Activated CD8-positive, alpha-beta memory T cell treated with anti-CD3 and anti-CD28 coated beads for 36 hours (primary cell): ENCODE measurements around the gene ALAD. TPM values are rescaled to one million over a fixed set of nuclear protein-coding genes. Genes with fewer than 3 reads are reported as not detected.

Experiments used
- CTCF ChIA-PET: fragments of 350-600 bp; sonication (Branson Sonifier 250); formaldehyde crosslinking; loops from one replicate; lab custom pipeline; 2021; ENCODE audit warnings: antibody characterized with exemption; lab: Charles Lee
- POLR2A ChIA-PET: fragments of 350-600 bp; sonication (Branson Sonifier 250); formaldehyde crosslinking; loops from one replicate; lab custom pipeline; 2021; ENCODE audit warnings: antibody characterized with exemption; lab: Charles Lee
- total RNA-seq, 2 experiments: library from RNA; stranded (reverse); gene quantifications; one replicate each; pipeline ENCODE4 v1.2.3, GENCODE V29; 2021

The ALAD gene
- total RNA-seq, 2 experiments from 2014 or later, result 18.2 to 20.1 TPM

GRCh38 chr9:113361304-113362018, 39.6 kb downstream of the ALAD start:
- ChIA-PET POLR2A (interaction anchor here (1.1 kb wide), 1 partner anchor 21 kb away, joined by 3 read pairs; no protein-coding TSS in a partner anchor), CTCF (interaction anchor here (1.0 kb wide), 1 partner anchor 12 kb away, joined by 3 read pairs; no protein-coding TSS in a partner anchor)

DNA sequence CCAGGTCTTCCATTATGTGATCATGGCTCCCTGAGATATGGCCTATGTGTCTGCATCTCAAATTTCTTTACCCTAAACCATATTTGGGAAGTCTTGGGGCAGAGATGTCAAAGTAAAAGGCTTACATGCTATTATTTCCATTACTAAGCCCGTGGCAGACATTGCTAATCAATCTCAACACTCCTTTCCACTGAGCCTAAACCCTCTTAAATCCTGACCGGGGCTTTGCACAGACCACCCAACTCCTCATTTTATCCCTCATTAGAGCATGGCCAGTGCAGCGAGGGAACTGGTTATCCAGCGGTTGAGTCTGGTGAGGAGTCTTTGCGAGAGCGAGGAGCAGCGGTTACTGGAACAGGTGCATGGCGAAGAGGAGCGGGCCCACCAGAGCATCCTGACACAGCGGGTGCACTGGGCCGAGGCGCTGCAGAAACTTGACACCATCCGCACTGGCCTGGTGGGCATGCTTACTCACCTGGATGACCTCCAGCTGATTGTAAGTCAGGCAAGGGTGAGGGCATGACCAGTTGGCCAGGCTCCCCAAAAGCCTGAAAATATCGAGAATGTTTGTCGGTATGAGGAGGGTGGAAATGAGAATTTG, 40.7 kb downstream of the ALAD start:
- ChIA-PET CTCF (no interaction called here), POLR2A (no interaction called here)

DNA sequence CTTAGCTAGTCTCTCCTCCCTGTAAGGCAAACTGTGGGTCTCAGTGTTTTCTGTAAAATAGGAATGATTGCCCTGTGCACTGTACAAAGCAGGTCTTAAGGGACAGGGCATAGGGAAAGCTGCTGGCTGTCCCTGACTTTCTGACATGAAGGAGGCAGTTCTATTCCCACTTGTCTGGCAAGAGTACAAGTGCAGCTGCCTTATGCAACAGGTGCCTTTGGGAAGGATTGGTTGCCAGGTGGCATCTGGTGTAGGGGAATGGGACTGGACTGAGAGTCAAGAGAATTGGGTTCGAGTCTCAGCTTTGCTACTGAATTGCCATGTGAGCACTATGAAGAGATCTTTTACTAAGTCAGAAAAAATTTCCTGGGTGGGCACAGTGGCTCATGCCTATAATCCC, 41.7 kb downstream of the ALAD start:
- ChIA-PET POLR2A (no interaction called here), CTCF (interaction anchor here (1.2 kb wide), 1 partner anchor 9 kb away, joined by 3 read pairs; no protein-coding TSS in a partner anchor)

GRCh38 chr9:113356686-113357292, 44.3 kb downstream of the ALAD start:
- ChIA-PET POLR2A (interaction anchor here (0.8 kb wide), 1 partner anchor 31 kb away, joined by 3 read pairs; no protein-coding TSS in a partner anchor), CTCF (no interaction called here)

GRCh38 chr9:113355040-113355596, 46.0 kb downstream of the ALAD start:
- ChIA-PET POLR2A (no interaction called here), CTCF (no interaction called here)

- ChIA-PET POLR2A (no interaction called here), CTCF (no interaction called here)
Observed at GRCh38 chr9:113352411-113352810, 48.7 kb downstream of the ALAD start.

DNA sequence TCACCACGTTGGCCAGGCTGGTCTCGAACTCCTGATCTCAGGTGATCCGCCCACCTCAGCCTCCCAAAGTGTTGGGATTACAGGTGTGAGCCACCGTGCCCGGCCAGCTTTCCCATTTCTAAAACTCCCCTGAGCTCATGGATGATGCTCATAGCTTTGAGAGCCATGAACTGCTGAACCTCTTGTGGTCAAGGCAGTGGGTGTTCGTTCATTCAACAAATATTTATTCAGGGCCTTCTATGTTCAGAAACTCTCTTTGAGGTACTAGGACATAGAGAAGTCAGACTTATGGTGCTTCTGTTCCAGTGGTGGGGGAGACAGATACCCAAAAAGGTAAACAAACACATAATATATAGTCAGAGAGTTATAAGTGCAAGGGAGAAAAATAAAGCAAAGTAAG, 49.1 kb downstream of the ALAD start:
- ChIA-PET POLR2A (no interaction called here), CTCF (interaction anchor here (0.8 kb wide), 1 partner anchor 11 kb away, joined by 3 read pairs; the partner anchor contains the start of gene WDR31)

DNA sequence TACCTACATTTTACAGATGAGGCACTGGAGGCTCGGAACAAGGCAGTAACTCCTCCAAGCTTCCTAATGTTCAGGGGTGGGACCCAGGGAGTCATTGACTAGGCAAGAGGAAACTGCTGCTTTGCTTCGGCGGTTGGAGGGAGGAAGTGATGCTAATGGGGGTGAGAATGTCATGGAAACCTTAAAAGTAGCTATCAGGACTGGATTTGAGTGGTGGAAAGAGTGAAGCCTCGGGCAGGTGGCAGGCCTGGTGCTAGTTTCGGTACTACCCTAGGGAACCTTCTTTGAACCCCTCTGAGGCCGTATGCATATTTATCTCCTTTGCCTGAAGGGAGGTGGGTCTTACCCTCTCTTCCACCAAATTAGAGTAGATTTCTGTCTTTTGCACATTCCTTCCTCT, 50.1 kb downstream of the ALAD start:
- ChIA-PET CTCF (interaction anchor here (0.7 to 3.2 kb wide), 7 partner anchors 8 to 307 kb away, joined by 3 to 10 read pairs (median 3); partner anchors contain the start of genes CDC26, FKBP15, PRPF4 and SLC31A1), POLR2A (interaction anchor here (0.7 to 1.4 kb wide), 3 partner anchors 25 to 130 kb away, joined by 3 to 6 read pairs (median 4); partner anchors contain the start of genes C9orf43, FKBP15, HDHD3 and POLE3)

- ChIA-PET POLR2A (interaction anchor here (0.7 to 1.4 kb wide), 5 partner anchors 11 to 129 kb away, joined by 3 to 6 read pairs (median 4); partner anchors contain the start of genes C9orf43, FKBP15, HDHD3 and POLE3), CTCF (interaction anchor here (0.8 to 3.2 kb wide), 7 partner anchors 8 to 129 kb away, joined by 3 to 10 read pairs (median 3); partner anchors contain the start of genes CDC26, FKBP15, PRPF4 and SLC31A1)
Observed at GRCh38 chr9:113350107-113350661, 50.9 kb downstream of the ALAD start.

DNA sequence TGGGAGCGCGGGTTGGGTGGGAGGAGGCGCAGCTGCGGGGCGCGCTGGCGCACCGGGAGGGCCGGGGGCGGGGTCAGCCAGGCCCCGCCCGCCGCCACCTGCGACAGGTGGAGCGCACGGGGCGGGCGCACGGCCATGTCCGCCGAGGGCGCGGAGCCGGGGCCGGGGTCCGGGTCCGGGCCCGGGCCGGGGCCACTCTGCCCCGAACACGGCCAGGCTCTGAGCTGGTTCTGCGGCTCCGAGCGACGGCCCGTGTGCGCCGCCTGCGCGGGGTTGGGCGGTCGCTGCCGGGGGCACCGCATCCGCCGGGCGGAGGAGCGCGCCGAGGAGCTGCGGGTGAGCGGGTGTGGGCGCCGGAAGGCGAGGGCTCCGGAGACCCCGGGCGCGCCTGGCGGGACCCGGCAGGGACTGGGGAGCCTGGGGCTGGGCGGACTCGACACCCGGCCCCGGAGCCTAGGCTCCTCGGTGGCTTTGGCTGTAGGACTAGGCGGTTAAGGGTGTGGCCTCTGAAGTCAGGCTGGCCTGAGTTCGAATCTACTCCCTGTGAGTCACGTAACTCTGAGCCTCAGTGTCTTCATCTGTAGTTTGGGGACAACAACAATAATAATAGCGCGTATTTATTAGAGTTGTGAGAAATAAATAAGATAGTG, 51.5 kb downstream of the ALAD start, which contains the start of gene BSPRY:
Gene BSPRY (plus strand): TSS at position 97 of the 650 bp plus-strand sequence. CDS start 39 bp downstream, at position 136.
- CTCF ChIA-PET, result interaction anchor here (0.9 to 3.2 kb wide), 4 partner anchors 9 to 75 kb away, joined by 3 to 10 read pairs (median 5); partner anchors contain the start of genes CDC26, PRPF4 and WDR31

GRCh38 chr9:113349066-113349444, 52.0 kb downstream of the ALAD start:
- ChIA-PET CTCF (interaction anchor here (0.9 to 3.2 kb wide), 2 partner anchors 39 to 74 kb away, joined by 3 to 10 read pairs; partner anchors contain the start of genes CDC26 and PRPF4), POLR2A (interaction anchor here (1.3 kb wide), 2 partner anchors 28 to 74 kb away, joined by 4 read pairs; partner anchors contain the start of gene HDHD3)

More for the DNA sequence above, 51.5 kb downstream of the ALAD start, which contains the start of gene BSPRY:
- POLR2A ChIA-PET, result interaction anchor here (1.2 to 1.4 kb wide), 4 partner anchors 10 to 129 kb away, joined by 3 to 5 read pairs (median 4); partner anchors contain the start of genes FKBP15, HDHD3, SLC31A1 and WDR31

GRCh38 chr9:113348437-113348836, 52.6 kb downstream of the ALAD start:
- ChIA-PET POLR2A (interaction anchor here (1.3 kb wide), 1 partner anchor 74 kb away, joined by 4 read pairs; no protein-coding TSS in a partner anchor), CTCF (interaction anchor here (3.2 kb wide), 1 partner anchor 73 kb away, joined by 10 read pairs; the partner anchor contains the start of genes CDC26 and PRPF4)

DNA sequence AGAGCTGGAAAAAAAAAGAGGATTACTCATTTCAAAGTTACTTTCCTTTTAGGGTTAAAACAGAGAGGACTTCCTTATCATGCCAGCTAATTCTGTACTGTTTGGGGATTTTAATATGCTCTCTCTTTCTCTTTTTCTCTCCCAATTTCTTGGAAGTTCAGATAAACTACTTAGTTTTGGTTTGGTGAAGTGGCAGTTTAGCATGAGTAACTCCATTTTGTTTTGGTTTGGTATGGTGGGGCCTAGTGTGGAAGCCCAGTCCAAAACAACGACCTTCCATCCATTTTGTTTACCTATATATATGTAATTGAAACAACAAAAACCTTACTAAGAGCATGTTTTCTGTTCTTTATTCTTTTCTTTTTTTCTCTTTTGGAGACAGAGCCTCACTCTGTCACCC, 55.4 kb downstream of the ALAD start:
- POLR2A ChIA-PET, result no interaction called here
- CTCF ChIA-PET, result no interaction called here

GRCh38 chr9:113345190-113345589, 55.9 kb downstream of the ALAD start:
- CTCF ChIA-PET, result no interaction called here
- POLR2A ChIA-PET, result no interaction called here

DNA sequence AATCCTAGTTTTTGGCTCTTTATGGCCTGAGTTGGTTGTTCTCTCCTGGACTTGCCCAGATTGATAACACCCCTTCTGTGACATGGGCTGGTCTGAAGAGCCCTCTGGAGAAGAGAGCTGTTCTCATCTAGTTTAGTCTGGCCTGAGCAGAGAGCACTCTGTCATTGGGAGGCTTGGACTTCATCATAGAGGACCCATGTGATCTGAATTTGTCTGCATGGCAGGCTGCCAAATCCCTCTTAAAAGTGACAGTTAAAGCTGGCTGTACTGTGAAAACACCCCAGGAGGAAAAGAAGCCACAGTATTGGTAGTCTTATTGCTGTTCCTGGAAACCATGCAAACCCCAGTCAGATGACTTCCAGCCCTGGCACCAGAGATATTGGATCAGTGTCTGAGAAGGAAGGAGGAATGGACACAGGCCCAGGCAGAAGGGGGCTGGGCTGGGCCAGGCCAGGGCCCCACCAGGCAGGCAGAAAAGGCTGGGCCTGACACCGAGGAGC, 57.3 kb downstream of the ALAD start:
- POLR2A ChIA-PET, result no interaction called here
- CTCF ChIA-PET, result no interaction called here

GRCh38 chr9:113341712-113342410, 59.2 kb downstream of the ALAD start:
- CTCF ChIA-PET, result interaction anchor here (1.1 to 1.7 kb wide), 3 partner anchors 9 to 67 kb away, joined by 3 to 4 read pairs (median 4); no protein-coding TSS in a partner anchor
- POLR2A ChIA-PET, result no interaction called here
